Measurements from ENCODE around the gene OR52K1. TPM values are rescaled to one million over a fixed set of nuclear protein-coding genes. Genes with fewer than 3 reads are reported as not detected.

Gene OR52K1
- total RNA-seq, 1 experiment from 2014 or later = not detected

GRCh38 chr11:4495487-4495886, 13.0 kb downstream of the OR52K1 start:
- Histone ChIP-seq H3K27me3 (ENCODE audit: low read length) (no peaks in the 10 kb centered on the region), H3K4me3 (ENCODE audit: low read length) (no peak overlapping the region), H3K4me1 (ENCODE audit: low read length) (no peaks in the 10 kb centered on the region), H3K9me2 (replicated peaks; ENCODE audit: insufficient read depth, low read length) (no peaks in the 10 kb centered on the region), H3K4me2 (ENCODE audit: low read depth, low read length, poor library complexity, severe bottlenecking) (no peak overlapping the region), H2AFZ (ENCODE audit: low read length) (no peak overlapping the region), H4K20me1 (ENCODE audit: insufficient read depth, low read depth, low read length) (no peaks in the 10 kb centered on the region), H3K9me3 (ENCODE audit: low read length) (no peaks in the 10 kb centered on the region), H3K79me2 (ENCODE audit: low read length) (no peaks in the 10 kb centered on the region), H3K36me3 (ENCODE audit: insufficient read depth, low read length) (no peaks in the 10 kb centered on the region), H3K9ac (ENCODE audit: low read length) (no peak overlapping the region), H3K27ac (ENCODE audit: low read length) (no peak overlapping the region)
- DNase-seq = no peak

GRCh38 chr11:4495986-4496385, 13.5 kb downstream of the OR52K1 start:
- Histone ChIP-seq H3K4me3 (ENCODE audit: low read length) (no peak overlapping the region), H3K36me3 (ENCODE audit: insufficient read depth, low read length) (no peaks in the 10 kb centered on the region), H3K9me3 (ENCODE audit: low read length) (no peaks in the 10 kb centered on the region), H3K79me2 (ENCODE audit: low read length) (no peaks in the 10 kb centered on the region), H3K9ac (ENCODE audit: low read length) (no peak overlapping the region), H3K27me3 (ENCODE audit: low read length) (no peaks in the 10 kb centered on the region), H2AFZ (ENCODE audit: low read length) (no peak overlapping the region), H3K27ac (ENCODE audit: low read length) (no peak overlapping the region), H4K20me1 (ENCODE audit: insufficient read depth, low read depth, low read length) (no peaks in the 10 kb centered on the region), H3K4me1 (ENCODE audit: low read length) (no peaks in the 10 kb centered on the region), H3K9me2 (replicated peaks; ENCODE audit: insufficient read depth, low read length) (no peaks in the 10 kb centered on the region), H3K4me2 (ENCODE audit: low read depth, low read length, poor library complexity, severe bottlenecking) (no peak overlapping the region)
- no peak for DNase-seq

GRCh38 chr11:4496557-4497248, 14.3 kb downstream of the OR52K1 start:
- Histone ChIP-seq H3K79me2 (ENCODE audit: low read length) (no peaks in the 10 kb centered on the region), H3K4me1 (ENCODE audit: low read length) (no peaks in the 10 kb centered on the region), H3K9me2 (replicated peaks; ENCODE audit: insufficient read depth, low read length) (no peaks in the 10 kb centered on the region), H3K4me3 (ENCODE audit: low read length) (no peak overlapping the region), H3K9me3 (ENCODE audit: low read length) (no peaks in the 10 kb centered on the region), H3K9ac (ENCODE audit: low read length) (no peak overlapping the region), H4K20me1 (ENCODE audit: insufficient read depth, low read depth, low read length) (no peaks in the 10 kb centered on the region), H3K4me2 (ENCODE audit: low read depth, low read length, poor library complexity, severe bottlenecking) (no peak overlapping the region), H3K27ac (ENCODE audit: low read length) (no peak overlapping the region), H2AFZ (ENCODE audit: low read length) (no peak overlapping the region), H3K36me3 (ENCODE audit: insufficient read depth, low read length) (no peaks in the 10 kb centered on the region), H3K27me3 (ENCODE audit: low read length) (no peaks in the 10 kb centered on the region)
- DNase-seq = no peak

GRCh38 chr11:4508886-4509285, 26.4 kb downstream of the OR52K1 start:
- no peak overlapping the region for H2AFZ ChIP-seq (ENCODE audit: low read length)
- H3K27ac ChIP-seq (ENCODE audit: low read length) = no peak overlapping the region
- no peak for DNase-seq
- no peaks in the 10 kb centered on the region for H4K20me1 ChIP-seq (ENCODE audit: insufficient read depth, low read depth, low read length)
- H3K79me2 ChIP-seq (ENCODE audit: low read length) = no peaks in the 10 kb centered on the region
- H3K27me3 ChIP-seq (ENCODE audit: low read length) = no peaks in the 10 kb centered on the region
- no peak overlapping the region for H3K9ac ChIP-seq (ENCODE audit: low read length)
- H3K4me1 ChIP-seq (ENCODE audit: low read length) = no peaks in the 10 kb centered on the region
- H3K4me3 ChIP-seq (ENCODE audit: low read length) = no peak overlapping the region
- no peaks in the 10 kb centered on the region for H3K9me3 ChIP-seq (ENCODE audit: low read length)
- no peaks in the 10 kb centered on the region for H3K36me3 ChIP-seq (ENCODE audit: insufficient read depth, low read length)
- no peak overlapping the region for H3K4me2 ChIP-seq (ENCODE audit: low read depth, low read length, poor library complexity, severe bottlenecking)
- no peaks in the 10 kb centered on the region for H3K9me2 ChIP-seq (replicated peaks; ENCODE audit: insufficient read depth, low read length)

GRCh38 chr11:4511282-4512245, 29.1 kb downstream of the OR52K1 start:
- no peaks in the 10 kb centered on the region for H3K9me2 ChIP-seq (replicated peaks; ENCODE audit: insufficient read depth, low read length)
- no peak overlapping the region for H3K9ac ChIP-seq (ENCODE audit: low read length)
- H3K27ac ChIP-seq (ENCODE audit: low read length) = no peak overlapping the region
- H3K36me3 ChIP-seq (ENCODE audit: insufficient read depth, low read length) = no peaks in the 10 kb centered on the region
- no peaks in the 10 kb centered on the region for H4K20me1 ChIP-seq (ENCODE audit: insufficient read depth, low read depth, low read length)
- no peak overlapping the region for H2AFZ ChIP-seq (ENCODE audit: low read length)
- H3K27me3 ChIP-seq (ENCODE audit: low read length) = no peaks in the 10 kb centered on the region
- no peak overlapping the region for H3K4me3 ChIP-seq (ENCODE audit: low read length)
- no peaks in the 10 kb centered on the region for H3K4me1 ChIP-seq (ENCODE audit: low read length)
- no peaks in the 10 kb centered on the region for H3K9me3 ChIP-seq (ENCODE audit: low read length)
- H3K4me2 ChIP-seq (ENCODE audit: low read depth, low read length, poor library complexity, severe bottlenecking) = no peak overlapping the region
- no peak for DNase-seq
- H3K79me2 ChIP-seq (ENCODE audit: low read length) = no peaks in the 10 kb centered on the region

- DNase-seq = no peak
- Histone ChIP-seq H3K9me2 (replicated peaks; ENCODE audit: insufficient read depth, low read length) (no peaks in the 10 kb centered on the region), H2AFZ (ENCODE audit: low read length) (no peak overlapping the region), H3K36me3 (ENCODE audit: insufficient read depth, low read length) (no peaks in the 10 kb centered on the region), H3K27me3 (ENCODE audit: low read length) (no peaks in the 10 kb centered on the region), H4K20me1 (ENCODE audit: insufficient read depth, low read depth, low read length) (no peaks in the 10 kb centered on the region), H3K4me2 (ENCODE audit: low read depth, low read length, poor library complexity, severe bottlenecking) (no peak overlapping the region), H3K9me3 (ENCODE audit: low read length) (no peaks in the 10 kb centered on the region), H3K79me2 (ENCODE audit: low read length) (no peaks in the 10 kb centered on the region), H3K4me1 (ENCODE audit: low read length) (no peaks in the 10 kb centered on the region), H3K4me3 (ENCODE audit: low read length) (no peak overlapping the region), H3K27ac (ENCODE audit: low read length) (no peak overlapping the region), H3K9ac (ENCODE audit: low read length) (no peak overlapping the region)
Measured at GRCh38 chr11:4514196-4514595, 31.8 kb downstream of the OR52K1 start.

- no peak overlapping the region for H3K4me3 ChIP-seq (ENCODE audit: low read length)
- H3K4me1 ChIP-seq (ENCODE audit: low read length) = no peaks in the 10 kb centered on the region
- no peak overlapping the region for H2AFZ ChIP-seq (ENCODE audit: low read length)
- no peaks in the 10 kb centered on the region for H3K36me3 ChIP-seq (ENCODE audit: insufficient read depth, low read length)
- no peaks in the 10 kb centered on the region for H3K27me3 ChIP-seq (ENCODE audit: low read length)
- no peaks in the 10 kb centered on the region for H4K20me1 ChIP-seq (ENCODE audit: insufficient read depth, low read depth, low read length)
- H3K79me2 ChIP-seq (ENCODE audit: low read length) = no peaks in the 10 kb centered on the region
- DNase-seq = no peak
- no peaks in the 10 kb centered on the region for H3K9me2 ChIP-seq (replicated peaks; ENCODE audit: insufficient read depth, low read length)
- H3K9ac ChIP-seq (ENCODE audit: low read length) = no peak overlapping the region
- H3K9me3 ChIP-seq (ENCODE audit: low read length) = no peaks in the 10 kb centered on the region
- H3K4me2 ChIP-seq (ENCODE audit: low read depth, low read length, poor library complexity, severe bottlenecking) = no peak overlapping the region
- no peak overlapping the region for H3K27ac ChIP-seq (ENCODE audit: low read length)
Measured at GRCh38 chr11:4522339-4522738, 39.9 kb downstream of the OR52K1 start.

GRCh38 chr11:4522752-4523151, 40.3 kb downstream of the OR52K1 start:
- Histone ChIP-seq H3K4me2 (ENCODE audit: low read depth, low read length, poor library complexity, severe bottlenecking) (no peak overlapping the region), H3K9me3 (ENCODE audit: low read length) (no peaks in the 10 kb centered on the region), H3K27me3 (ENCODE audit: low read length) (no peaks in the 10 kb centered on the region), H3K9ac (ENCODE audit: low read length) (no peak overlapping the region), H4K20me1 (ENCODE audit: insufficient read depth, low read depth, low read length) (no peaks in the 10 kb centered on the region), H3K36me3 (ENCODE audit: insufficient read depth, low read length) (no peaks in the 10 kb centered on the region), H3K9me2 (replicated peaks; ENCODE audit: insufficient read depth, low read length) (no peaks in the 10 kb centered on the region), H3K4me1 (ENCODE audit: low read length) (no peaks in the 10 kb centered on the region; the same call in 1 of the 2 replicates), H3K4me3 (ENCODE audit: low read length) (no peak overlapping the region), H3K79me2 (ENCODE audit: low read length) (no peaks in the 10 kb centered on the region), H3K27ac (ENCODE audit: low read length) (no peak overlapping the region), H2AFZ (ENCODE audit: low read length) (no peak overlapping the region)
- no peak for DNase-seq
